Measurements from ENCODE around the gene FKBP1A. TPM values are rescaled to one million over a fixed set of nuclear protein-coding genes. Genes with fewer than 3 reads are reported as not detected.

The FKBP1A gene
- total and polyA plus RNA-seq, 9 of the 15 experiments (the other 6 are each of a cell fraction or from before 2014, with no cell fraction given) = 48.8 to 502 (median 89.6) TPM

GRCh38 chr20:1325173-1326030 is 67.5 kb downstream of the FKBP1A start (continued):
- TF ChIP-seq, protein P1, sequence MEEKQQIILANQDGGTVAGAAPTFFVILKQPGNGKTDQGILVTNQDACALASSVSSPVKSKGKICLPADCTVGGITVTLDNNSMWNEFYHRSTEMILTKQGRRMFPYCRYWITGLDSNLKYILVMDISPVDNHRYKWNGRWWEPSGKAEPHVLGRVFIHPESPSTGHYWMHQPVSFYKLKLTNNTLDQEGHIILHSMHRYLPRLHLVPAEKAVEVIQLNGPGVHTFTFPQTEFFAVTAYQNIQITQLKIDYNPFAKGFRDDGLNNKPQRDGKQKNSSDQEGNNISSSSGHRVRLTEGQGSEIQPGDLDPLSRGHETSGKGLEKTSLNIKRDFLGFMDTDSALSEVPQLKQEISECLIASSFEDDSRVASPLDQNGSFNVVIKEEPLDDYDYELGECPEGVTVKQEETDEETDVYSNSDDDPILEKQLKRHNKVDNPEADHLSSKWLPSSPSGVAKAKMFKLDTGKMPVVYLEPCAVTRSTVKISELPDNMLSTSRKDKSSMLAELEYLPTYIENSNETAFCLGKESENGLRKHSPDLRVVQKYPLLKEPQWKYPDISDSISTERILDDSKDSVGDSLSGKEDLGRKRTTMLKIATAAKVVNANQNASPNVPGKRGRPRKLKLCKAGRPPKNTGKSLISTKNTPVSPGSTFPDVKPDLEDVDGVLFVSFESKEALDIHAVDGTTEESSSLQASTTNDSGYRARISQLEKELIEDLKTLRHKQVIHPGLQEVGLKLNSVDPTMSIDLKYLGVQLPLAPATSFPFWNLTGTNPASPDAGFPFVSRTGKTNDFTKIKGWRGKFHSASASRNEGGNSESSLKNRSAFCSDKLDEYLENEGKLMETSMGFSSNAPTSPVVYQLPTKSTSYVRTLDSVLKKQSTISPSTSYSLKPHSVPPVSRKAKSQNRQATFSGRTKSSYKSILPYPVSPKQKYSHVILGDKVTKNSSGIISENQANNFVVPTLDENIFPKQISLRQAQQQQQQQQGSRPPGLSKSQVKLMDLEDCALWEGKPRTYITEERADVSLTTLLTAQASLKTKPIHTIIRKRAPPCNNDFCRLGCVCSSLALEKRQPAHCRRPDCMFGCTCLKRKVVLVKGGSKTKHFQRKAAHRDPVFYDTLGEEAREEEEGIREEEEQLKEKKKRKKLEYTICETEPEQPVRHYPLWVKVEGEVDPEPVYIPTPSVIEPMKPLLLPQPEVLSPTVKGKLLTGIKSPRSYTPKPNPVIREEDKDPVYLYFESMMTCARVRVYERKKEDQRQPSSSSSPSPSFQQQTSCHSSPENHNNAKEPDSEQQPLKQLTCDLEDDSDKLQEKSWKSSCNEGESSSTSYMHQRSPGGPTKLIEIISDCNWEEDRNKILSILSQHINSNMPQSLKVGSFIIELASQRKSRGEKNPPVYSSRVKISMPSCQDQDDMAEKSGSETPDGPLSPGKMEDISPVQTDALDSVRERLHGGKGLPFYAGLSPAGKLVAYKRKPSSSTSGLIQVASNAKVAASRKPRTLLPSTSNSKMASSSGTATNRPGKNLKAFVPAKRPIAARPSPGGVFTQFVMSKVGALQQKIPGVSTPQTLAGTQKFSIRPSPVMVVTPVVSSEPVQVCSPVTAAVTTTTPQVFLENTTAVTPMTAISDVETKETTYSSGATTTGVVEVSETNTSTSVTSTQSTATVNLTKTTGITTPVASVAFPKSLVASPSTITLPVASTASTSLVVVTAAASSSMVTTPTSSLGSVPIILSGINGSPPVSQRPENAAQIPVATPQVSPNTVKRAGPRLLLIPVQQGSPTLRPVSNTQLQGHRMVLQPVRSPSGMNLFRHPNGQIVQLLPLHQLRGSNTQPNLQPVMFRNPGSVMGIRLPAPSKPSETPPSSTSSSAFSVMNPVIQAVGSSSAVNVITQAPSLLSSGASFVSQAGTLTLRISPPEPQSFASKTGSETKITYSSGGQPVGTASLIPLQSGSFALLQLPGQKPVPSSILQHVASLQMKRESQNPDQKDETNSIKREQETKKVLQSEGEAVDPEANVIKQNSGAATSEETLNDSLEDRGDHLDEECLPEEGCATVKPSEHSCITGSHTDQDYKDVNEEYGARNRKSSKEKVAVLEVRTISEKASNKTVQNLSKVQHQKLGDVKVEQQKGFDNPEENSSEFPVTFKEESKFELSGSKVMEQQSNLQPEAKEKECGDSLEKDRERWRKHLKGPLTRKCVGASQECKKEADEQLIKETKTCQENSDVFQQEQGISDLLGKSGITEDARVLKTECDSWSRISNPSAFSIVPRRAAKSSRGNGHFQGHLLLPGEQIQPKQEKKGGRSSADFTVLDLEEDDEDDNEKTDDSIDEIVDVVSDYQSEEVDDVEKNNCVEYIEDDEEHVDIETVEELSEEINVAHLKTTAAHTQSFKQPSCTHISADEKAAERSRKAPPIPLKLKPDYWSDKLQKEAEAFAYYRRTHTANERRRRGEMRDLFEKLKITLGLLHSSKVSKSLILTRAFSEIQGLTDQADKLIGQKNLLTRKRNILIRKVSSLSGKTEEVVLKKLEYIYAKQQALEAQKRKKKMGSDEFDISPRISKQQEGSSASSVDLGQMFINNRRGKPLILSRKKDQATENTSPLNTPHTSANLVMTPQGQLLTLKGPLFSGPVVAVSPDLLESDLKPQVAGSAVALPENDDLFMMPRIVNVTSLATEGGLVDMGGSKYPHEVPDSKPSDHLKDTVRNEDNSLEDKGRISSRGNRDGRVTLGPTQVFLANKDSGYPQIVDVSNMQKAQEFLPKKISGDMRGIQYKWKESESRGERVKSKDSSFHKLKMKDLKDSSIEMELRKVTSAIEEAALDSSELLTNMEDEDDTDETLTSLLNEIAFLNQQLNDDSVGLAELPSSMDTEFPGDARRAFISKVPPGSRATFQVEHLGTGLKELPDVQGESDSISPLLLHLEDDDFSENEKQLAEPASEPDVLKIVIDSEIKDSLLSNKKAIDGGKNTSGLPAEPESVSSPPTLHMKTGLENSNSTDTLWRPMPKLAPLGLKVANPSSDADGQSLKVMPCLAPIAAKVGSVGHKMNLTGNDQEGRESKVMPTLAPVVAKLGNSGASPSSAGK (IDR thresholded peaks at IDR 0.05) = peak; percentile 42
- TF ChIP-seq ZNF444 (CRISPR knock-in tag; IDR thresholded peaks at IDR 0.05) (no peak), RBM34 (IDR thresholded peaks at IDR 0.05; ENCODE audit: borderline replicate concordance, insufficient read depth, low read length) (no peak), EP400 (IDR thresholded peaks at IDR 0.05) (peak; percentile 96)
- TF ChIP-seq, protein P2, sequence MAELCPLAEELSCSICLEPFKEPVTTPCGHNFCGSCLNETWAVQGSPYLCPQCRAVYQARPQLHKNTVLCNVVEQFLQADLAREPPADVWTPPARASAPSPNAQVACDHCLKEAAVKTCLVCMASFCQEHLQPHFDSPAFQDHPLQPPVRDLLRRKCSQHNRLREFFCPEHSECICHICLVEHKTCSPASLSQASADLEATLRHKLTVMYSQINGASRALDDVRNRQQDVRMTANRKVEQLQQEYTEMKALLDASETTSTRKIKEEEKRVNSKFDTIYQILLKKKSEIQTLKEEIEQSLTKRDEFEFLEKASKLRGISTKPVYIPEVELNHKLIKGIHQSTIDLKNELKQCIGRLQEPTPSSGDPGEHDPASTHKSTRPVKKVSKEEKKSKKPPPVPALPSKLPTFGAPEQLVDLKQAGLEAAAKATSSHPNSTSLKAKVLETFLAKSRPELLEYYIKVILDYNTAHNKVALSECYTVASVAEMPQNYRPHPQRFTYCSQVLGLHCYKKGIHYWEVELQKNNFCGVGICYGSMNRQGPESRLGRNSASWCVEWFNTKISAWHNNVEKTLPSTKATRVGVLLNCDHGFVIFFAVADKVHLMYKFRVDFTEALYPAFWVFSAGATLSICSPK (IDR thresholded peaks at IDR 0.05; ENCODE audit: borderline replicate concordance) = no peak
- TF ChIP-seq, protein P3, sequence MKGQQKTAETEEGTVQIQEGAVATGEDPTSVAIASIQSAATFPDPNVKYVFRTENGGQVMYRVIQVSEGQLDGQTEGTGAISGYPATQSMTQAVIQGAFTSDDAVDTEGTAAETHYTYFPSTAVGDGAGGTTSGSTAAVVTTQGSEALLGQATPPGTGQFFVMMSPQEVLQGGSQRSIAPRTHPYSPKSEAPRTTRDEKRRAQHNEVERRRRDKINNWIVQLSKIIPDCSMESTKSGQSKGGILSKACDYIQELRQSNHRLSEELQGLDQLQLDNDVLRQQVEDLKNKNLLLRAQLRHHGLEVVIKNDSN (CRISPR knock-in tag; IDR thresholded peaks at IDR 0.05) = no peak

All from K562 (cell line).